NCI-H524 treated with DMSO at 0.1 percent for 48 hours (cell line): ENCODE results near the gene SYNPO2L.
"Not testable (repeated sequence)": the region's sequence is repeated elsewhere in the genome, so short reads cannot be mapped to it uniquely, and the experiment has no call there.

Source experiments
- DNase-seq: peaks from one replicate; lab custom pipeline; 2025; lab: John Stamatoyannopoulos, UW

The SYNPO2L gene

DNA sequence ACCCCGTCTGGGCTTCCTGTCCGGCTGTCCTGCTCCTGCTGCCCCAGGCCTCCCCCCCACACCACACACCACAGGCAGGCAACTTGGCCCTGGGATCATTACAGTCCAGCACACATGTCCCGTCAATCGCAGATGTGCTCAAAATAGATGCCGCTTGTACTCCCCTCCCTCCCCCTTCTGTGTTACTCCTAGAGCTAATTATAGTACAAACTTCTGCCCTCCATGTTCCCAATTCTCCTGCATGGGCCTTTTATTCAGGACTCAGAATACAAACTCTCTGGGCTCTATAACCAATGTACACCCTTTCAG is at the start of gene SYNPO2L:
Gene SYNPO2L, minus strand, starts transcription at position 40 of the 309 bp plus-strand sequence. CDS start 107 bp downstream, outside the sequence.
- DNase-seq = no peak

GRCh38 chr10:73703924-73704323 is 48.1 kb upstream of the SYNPO2L start:
- DNase-seq = not testable (repeated sequence)

- not testable (repeated sequence) for DNase-seq
Measured at GRCh38 chr10:73698819-73699218, 43.0 kb upstream of the SYNPO2L start.

GRCh38 chr10:73697675-73698159 is 41.9 kb upstream of the SYNPO2L start, which contains the start of gene AGAP5:
TSS of gene AGAP5 (minus strand) at chr10:73698109. CDS start at chr10:73697755, 354 bp downstream.
- not testable (repeated sequence) for DNase-seq

DNA sequence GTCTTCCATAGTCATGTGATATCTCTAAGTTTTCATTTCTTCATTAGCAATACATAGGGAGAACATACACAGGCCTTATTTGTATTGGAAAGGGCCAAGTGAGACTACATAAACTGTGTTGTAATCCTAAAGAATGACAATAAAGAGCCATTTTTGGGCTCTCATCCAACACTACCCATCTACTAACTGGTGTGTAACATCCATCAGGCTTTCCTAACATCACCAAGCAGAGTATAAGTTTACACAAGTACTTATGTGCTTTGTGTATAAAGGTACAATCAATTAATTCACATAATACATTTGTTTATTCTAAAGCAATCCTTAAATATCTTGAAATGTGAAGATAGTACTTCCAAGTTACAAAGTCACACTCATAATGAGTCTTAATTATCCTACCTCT is 39.5 kb upstream of the SYNPO2L start:
- not testable (repeated sequence) for DNase-seq

DNA sequence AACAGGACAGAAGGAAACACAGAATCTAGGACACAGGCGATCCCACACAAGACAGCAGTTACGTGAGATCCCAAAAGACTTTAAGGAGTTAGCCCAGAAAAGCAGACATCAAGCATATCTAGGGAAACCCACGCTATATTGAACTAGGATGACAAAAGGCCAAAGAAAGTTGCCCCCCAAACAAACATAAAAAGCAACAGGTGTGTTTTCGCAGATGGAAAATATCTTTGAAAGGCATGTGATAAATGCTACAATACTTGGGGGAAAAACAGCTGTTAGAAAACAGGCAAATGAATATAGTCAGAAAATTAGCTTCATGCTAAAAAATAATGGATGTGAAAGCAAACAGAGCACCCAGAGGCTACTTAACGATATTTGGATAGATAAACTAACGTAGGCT is 34.9 kb upstream of the SYNPO2L start:
- DNase-seq = not testable (repeated sequence)

- DNase-seq = not testable (repeated sequence)
Measured at GRCh38 chr10:73689596-73689995, 33.8 kb upstream of the SYNPO2L start.

- DNase-seq = not testable (repeated sequence)
Measured at GRCh38 chr10:73687641-73688040, 31.8 kb upstream of the SYNPO2L start.

- DNase-seq = not testable (repeated sequence)
Measured at GRCh38 chr10:73674546-73674945, 18.7 kb upstream of the SYNPO2L start.

DNA sequence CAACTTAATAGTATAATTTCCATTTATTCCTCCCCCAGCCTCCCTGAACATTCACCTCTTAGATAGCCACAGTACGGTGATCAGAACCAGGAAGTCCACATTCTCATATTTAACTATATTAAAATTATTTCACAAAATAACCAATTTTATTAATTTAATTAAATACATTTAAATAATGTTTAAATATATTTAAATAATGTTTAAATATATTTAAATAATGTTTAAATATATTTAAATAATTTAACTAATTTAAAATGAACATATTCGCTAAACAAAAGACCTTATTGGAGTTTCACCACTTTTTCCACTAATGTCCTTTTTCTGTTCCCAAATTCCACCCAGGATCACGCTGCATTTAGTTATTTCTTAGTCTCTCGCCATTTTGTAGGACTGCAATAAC is 12.5 kb upstream of the SYNPO2L start:
- DNase-seq = not testable (repeated sequence)

GRCh38 chr10:73666153-73666809 is 10.5 kb upstream of the SYNPO2L start:
- not testable (repeated sequence) for DNase-seq

DNA sequence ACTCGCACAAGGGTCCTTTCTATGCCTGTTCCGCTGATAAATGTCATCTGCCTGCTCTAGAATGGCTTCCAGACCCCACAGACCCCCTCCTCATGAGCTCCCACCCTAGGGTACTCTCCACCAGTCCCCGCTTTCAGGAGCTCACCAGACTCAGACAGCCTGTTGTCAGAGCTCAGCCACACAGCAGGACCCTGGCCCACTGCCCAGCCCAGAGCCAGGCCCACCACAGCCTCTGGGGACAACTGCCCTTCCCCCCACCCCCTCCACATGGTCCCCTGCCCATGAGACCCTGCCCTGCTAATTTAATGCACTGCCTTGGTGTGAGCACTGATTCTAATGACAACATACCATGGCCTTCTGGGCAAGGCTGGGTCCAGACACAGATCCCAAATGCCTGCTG is 9.8 kb upstream of the SYNPO2L start:
- not testable (repeated sequence) for DNase-seq

DNA sequence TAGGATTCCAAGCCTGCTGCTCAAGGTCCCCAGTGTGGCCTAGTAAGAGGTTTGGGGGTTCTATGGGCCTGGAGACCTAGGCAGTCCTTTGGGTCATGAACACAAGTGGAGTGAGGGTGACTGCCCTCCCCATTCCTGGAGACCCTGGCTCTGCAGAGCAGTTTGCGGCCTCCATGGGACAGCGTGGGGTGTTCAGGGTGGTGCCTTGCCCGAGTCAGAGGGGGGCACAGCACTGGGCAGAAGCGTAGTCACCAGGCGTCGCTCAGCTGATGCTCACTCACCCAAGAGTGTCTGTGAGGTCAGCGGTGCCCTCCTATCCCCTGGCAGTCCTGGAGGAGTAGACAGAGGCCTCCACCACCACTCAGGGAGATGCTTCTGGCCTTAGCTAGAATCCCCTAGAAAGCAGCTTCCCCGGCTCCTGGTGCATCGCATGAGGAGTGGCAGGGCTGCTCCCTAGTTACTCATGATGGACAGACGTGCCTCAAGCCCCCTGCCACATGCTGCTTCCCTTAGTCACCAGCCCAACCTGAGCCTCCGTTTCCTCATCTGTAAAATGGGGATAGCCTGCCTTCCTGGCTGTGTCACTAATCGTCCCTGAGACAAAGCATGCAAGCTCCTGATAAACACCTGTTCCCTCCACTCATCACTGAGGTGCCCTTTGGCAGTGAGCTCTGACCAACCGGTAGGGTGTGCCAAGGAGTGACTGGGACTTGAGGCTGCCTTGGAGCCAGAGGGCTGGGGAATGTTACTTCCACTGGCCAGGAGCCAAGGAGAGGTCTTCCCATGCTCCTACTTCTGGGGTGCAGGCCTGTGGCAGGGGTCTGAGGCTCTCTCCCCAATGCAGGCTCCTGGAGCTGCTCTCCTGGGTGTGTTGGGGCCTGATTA is 8.6 kb upstream of the SYNPO2L start:
- DNase-seq = not testable (repeated sequence)

GRCh38 chr10:73663621-73664020 is 7.8 kb upstream of the SYNPO2L start:
- DNase-seq = not testable (repeated sequence)

GRCh38 chr10:73662705-73663104 is 6.9 kb upstream of the SYNPO2L start:
- DNase-seq = not testable (repeated sequence)

DNA sequence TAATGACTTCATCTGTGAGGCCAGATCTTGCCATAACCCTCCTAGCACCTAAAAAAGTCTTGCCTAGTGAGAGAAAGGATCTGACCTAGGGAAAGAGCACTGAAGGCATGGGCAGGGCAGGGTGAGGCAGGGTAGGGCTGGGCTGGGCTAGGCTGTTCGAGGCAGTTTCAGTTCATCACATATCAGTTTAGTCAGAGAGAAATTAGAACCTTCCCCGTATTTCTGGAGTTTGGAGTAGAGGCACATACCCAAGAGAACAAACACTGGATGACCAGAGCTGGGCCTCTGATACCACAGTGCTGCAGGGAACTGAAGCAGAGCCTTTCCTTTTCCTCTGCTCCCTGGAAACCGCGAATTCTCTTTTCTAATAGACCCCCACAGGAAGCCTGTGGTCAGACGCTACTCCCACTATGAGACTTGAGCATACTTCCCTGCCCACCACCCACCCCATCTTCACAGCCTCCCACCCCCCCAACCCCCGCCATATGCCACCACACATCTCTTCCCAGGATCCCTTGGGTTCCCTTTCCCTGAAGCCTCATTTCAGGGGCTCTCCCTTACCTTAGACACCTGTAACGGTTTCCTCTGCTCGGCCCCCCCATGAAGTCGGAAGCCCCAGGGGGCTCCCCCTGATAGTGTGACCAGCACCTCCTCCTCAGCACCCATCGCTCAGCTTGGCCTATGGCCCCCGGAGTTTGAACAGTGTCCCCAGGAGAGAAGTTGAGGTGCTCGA is 406 bp downstream of the SYNPO2L start:
- DNase-seq = no peak

- no peak for DNase-seq
Measured at GRCh38 chr10:73653701-73654100, 2.1 kb downstream of the SYNPO2L start.

DNA sequence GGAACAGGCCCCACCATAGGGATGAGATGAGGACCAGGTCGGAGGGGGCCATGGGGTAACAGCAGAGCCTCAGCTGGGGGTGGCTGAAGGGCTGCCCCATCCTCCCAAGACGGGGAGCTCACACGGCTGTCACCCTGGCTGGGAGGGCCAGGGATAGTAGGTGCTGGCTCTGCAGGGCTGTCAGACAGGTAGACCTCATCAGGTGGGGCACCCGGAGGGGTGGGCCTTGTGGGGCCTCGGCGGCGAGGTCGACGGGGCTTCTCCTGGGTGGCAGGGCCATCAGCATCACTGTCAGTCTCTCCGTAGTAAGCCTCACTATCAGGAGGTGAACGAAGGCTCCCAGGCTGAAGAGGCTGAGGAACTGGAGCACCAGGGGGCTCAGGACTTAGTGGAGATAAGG is 2.6 kb downstream of the SYNPO2L start:
- no peak for DNase-seq

GRCh38 chr10:73650537-73651331 is 5.1 kb downstream of the SYNPO2L start:
- no peak for DNase-seq

DNA sequence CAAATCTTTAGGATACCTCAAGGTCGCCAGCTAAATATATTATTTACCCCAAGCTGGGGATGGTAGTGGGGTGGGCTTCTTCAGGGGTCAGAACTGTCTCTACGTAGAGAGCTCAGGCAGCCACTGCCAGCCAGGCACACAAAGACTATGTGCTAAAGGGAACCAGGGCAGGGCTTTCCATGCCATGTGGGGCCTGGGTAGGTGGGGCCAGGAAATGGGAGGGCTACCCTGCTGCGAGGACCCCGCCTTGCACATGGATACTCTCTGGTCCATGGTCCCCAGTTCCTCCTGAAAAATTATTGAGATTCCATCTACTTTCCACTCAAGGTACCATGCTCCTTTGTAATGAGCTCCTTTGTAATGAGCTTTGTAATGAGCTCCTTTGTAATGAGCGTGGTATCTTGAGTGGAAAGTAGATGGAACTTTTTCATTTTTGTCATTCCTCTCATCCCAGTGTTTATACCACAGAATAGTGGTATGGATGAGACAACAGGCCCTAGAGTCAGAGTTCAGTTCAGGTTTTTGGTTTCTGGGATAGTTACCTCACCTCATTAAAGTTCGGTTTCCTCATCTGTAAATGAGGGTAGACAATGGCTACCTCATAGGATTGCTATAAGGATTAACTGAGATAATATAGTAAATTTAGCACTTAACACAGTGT is 5.8 kb downstream of the SYNPO2L start:
- DNase-seq = no peak
